Muscle layer of colon (tissue), 2 donors: ENCODE measurements around the gene SUV39H1.

Source experiments
- H3K27ac ChIP-seq: one replicate; pipeline ENCODE4 v1.7.0; 2013; ENCODE audit warnings: low read depth, mild to moderate bottlenecking, low read length, moderate library complexity
- H3K27me3 ChIP-seq, 2 donors: one replicate each; pipeline ENCODE4 v1.7.0; 2013; ENCODE audit warnings: low read length in 2 of 2, mild to moderate bottlenecking in 2 of 2; ENCODE audit not compliant: insufficient read depth in 2 of 2, control insufficient read depth in 1 of 2
- H3K36me3 ChIP-seq: one replicate; pipeline ENCODE4 v1.7.0; 2013; ENCODE audit warnings: mild to moderate bottlenecking, low read length; ENCODE audit not compliant: insufficient read depth
- H3K4me1 ChIP-seq: one replicate; pipeline ENCODE4 v1.7.0; 2013; ENCODE audit warnings: mild to moderate bottlenecking, low read length; ENCODE audit not compliant: insufficient read depth
- H3K4me3 ChIP-seq, 2 donors: one replicate each; pipeline ENCODE4 v1.7.0; 2013; ENCODE audit warnings: low read length in 2 of 2, low read depth in 1 of 2, mild to moderate bottlenecking in 1 of 2, moderate library complexity in 1 of 2
- H3K9ac ChIP-seq: one replicate; pipeline ENCODE4 v1.7.0; 2013; ENCODE audit warnings: low read length
- H3K9me3 ChIP-seq: one replicate; pipeline ENCODE4 v1.7.0; 2013; ENCODE audit warnings: mild to moderate bottlenecking, low read length
- donor health status: abdominal sarcoma.
- donor health status: Adenocarcinoma of cecum.

SUV39H1 gene

GRCh38 chrX:48703228-48703627 is 6.7 kb downstream of the SUV39H1 start:
- Histone ChIP-seq H3K9me3 (no peaks in the 10 kb centered on the region), H3K36me3 (peaks cover 25% of the 10 kb centered on the region), H3K27me3 (no peaks in the 10 kb centered on the region)

DNA sequence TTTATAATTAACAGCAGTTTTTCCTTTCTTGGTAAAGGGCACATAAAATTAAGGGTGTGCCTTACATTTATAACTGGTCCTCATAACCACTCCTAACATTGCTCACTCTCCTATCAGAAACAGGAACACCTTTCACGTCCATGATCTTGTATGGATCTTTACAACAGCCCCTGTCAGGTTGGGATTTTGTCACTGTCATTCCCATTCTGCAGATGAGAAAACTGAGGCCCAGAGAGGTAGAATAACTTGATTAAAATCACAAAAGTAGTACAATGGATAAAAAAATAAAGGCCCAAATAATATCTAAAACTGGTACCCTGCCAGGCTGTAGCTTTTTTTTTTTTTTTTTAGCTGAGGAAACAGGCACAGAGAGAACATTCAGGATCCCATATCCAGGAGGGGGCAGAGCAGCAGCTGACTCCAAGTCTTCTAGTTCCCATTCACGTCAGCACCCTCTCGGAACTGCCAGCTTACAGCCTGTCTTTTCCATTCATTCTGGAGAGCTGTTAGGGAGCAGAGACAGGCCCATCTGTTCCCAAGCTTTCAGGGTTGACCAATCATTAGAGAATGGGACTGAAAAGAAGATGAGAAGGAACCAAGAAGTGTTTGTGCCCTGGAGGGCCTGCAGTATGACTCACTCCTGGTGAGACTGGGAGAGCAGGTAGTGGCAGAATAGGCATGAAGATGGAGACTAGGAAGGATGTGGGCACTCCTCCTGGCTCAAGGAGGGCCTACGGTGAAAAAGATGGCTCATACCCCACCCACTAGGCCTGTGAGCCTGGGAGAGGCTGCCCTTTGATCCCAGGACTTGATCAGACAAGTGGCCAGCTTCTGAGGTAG is 7.3 kb downstream of the SUV39H1 start:
- no peak overlapping the region for H3K9ac ChIP-seq
- H3K9me3 ChIP-seq = no peaks in the 10 kb centered on the region
- H3K27me3 ChIP-seq = no peaks in the 10 kb centered on the region
- no peaks in the 10 kb centered on the region for H3K4me1 ChIP-seq
- H3K36me3 ChIP-seq = peaks cover 25% of the 10 kb centered on the region
- H3K27ac ChIP-seq = no peak overlapping the region
- no peak overlapping the region for H3K4me3 ChIP-seq

More at GRCh38 chrX:48703228-48703627, 6.7 kb downstream of the SUV39H1 start:
- Histone ChIP-seq H3K27ac (no peak overlapping the region), H3K4me1 (no peaks in the 10 kb centered on the region), H3K4me3 (no peak overlapping the region), H3K9ac (no peak overlapping the region)

DNA sequence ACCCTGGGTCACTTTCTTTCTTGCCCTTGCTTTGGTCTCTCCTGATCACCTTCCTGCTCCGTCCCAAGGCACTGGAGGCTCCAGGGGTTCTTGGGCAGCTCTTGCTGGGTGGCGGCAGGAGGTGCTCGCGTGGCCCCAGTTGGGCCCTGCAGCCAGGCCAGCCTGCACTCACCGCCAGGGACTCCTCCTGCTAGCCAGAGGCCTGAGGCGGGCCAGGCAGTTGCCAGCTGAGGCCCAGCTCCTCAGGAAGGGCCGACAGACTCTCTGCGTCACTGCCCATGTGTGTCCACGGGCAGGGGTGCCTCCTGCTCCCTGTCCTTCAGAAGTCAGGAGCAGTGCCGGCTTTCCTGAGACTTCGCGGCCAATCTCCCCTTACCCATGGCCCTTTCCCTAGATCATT is 9.3 kb downstream of the SUV39H1 start:
- Histone ChIP-seq H3K27ac (no peak overlapping the region), H3K4me3 (no peak overlapping the region), H3K4me1 (no peaks in the 10 kb centered on the region), H3K9me3 (no peaks in the 10 kb centered on the region), H3K27me3 (no peaks in the 10 kb centered on the region), H3K9ac (no peak overlapping the region), H3K36me3 (peaks cover 16% of the 10 kb centered on the region)

DNA sequence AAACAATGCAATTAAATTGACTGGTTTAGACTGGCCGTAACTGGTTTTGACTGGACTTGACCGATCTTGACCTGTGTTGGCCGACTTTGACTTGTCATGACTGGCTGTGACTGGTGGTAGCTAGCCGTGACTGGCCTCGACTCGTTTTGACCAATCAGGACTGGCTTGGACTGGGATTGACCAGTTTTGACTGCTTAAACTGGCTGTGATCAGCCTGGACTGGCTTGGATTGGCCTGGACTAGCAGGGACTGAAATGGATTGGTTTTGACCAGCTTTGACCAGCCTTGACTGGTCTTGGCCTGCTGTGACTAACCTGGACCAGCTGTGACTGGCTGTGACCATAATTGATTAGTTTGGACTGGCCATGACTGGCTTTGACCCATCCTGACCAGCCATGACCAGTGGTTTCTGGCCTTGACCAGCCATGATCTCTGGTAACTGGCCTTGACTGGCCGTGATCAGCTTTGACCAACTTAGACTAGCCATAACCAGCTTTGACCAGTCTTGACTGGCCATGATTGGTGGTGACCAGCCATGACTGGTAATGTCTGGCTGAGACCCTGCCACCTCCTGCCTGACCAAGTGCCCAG is 13.1 kb downstream of the SUV39H1 start:
- H3K27me3 ChIP-seq = no peaks in the 10 kb centered on the region
- no peak overlapping the region for H3K27ac ChIP-seq
- H3K9ac ChIP-seq = no peak overlapping the region
- no peaks in the 10 kb centered on the region for H3K9me3 ChIP-seq
- no peaks in the 10 kb centered on the region for H3K36me3 ChIP-seq
- H3K4me3 ChIP-seq = no peak overlapping the region
- no peaks in the 10 kb centered on the region for H3K4me1 ChIP-seq

DNA sequence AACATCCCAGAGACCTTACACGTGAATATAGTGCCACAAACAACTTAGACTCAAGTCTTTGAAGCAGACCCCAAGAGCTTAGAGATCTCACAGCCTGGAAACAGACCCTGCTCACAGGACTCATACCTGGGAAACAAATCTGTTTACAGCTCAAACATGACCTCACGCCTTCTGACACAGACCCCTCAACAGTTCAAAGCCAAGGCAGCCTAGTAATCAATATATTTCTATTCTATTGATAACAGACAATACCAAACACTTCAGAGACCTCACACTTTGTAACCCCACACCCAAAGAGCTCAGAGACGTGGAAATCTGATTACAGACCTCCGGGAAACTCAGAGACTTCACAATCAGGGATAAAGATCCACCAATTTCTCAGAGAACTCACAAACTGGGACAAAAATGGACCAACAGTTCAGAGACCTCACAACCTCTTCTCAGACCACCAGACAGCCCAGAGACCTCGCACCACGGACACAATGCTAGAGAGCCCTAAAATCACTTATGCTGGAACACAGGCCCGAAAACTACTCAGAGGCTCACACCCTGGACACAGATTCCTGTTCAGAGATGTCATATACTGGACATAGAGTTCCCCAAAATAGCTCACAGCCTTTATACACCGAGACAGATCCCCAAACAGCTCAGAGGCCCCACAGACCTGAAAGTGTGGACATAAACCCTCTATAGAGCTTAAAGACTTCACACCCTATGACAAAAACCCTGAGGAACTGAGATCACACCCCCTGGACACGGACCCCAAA is 14.8 kb downstream of the SUV39H1 start:
- no peak overlapping the region for H3K4me3 ChIP-seq
- no peak overlapping the region for H3K27ac ChIP-seq
- H3K36me3 ChIP-seq = no peaks in the 10 kb centered on the region
- H3K9ac ChIP-seq = no peak overlapping the region
- H3K9me3 ChIP-seq = no peaks in the 10 kb centered on the region
- no peaks in the 10 kb centered on the region for H3K4me1 ChIP-seq
- H3K27me3 ChIP-seq = no peaks in the 10 kb centered on the region

DNA sequence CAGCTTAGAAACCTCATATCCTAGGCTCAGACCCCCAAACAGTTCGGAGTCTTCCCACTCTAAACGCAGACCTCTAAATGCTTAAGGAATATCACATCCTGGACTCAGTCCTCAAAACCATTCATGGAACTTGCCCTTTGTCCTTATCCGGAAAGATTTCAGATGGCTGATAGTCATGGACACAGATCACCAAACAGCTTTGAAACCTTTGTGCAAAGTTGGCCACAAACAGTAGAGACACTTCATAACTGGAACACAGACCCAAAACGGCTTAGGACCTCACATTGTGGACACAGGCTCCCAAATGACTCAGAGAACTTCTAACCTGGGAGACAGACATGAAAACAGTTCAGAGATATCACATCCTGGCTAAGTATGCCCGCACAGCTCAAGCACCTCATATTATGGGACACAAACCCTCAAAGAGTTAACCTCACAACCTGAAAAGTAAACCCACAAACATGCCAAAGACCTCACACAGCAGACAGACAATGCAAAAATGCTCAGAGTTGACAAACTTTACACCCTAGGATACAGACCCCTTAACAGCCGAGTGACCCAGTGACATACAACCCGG is 15.5 kb downstream of the SUV39H1 start:
- H3K9ac ChIP-seq = no peak overlapping the region
- H3K27me3 ChIP-seq = no peaks in the 10 kb centered on the region
- no peak overlapping the region for H3K27ac ChIP-seq
- no peaks in the 10 kb centered on the region for H3K9me3 ChIP-seq
- no peaks in the 10 kb centered on the region for H3K4me1 ChIP-seq
- no peak overlapping the region for H3K4me3 ChIP-seq
- H3K36me3 ChIP-seq = no peaks in the 10 kb centered on the region

DNA sequence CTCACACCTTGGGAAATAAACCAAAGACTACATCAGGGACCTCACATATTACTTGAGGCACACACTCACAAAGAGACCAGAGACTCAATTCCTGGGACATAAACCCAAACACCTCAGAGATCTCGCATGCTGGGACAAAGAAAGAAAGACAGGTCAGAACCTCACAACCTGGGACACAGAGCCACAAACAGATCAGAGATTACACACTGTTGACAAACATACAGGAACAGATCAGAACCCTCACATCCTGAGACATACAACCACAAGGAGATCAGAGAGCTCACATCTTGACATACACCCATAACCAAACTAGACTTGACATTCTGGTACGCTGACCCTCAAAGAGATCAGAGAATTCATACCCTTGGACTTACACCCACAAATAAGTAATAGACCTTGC is 17.3 kb downstream of the SUV39H1 start:
- Histone ChIP-seq H3K4me3 (no peak overlapping the region), H3K4me1 (no peaks in the 10 kb centered on the region), H3K9ac (no peak overlapping the region), H3K9me3 (no peaks in the 10 kb centered on the region), H3K36me3 (no peaks in the 10 kb centered on the region), H3K27me3 (no peaks in the 10 kb centered on the region), H3K27ac (no peak overlapping the region)

DNA sequence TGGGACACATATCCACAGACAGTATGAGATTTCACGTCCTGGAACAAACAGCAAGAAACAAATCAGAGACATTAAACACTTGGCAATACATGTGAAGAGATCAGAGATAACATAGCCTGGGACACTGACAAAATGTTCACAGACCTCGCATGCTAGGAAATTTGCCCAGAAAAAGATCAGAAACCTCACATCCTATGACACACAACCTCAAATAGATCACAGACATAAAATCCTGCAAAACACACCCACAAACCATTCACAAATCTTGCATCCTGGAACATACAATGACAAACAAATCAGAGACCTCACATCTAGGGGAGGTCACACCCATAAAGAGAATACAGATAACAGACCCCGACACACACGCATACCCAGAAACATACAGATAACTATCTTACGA is 18.0 kb downstream of the SUV39H1 start:
- no peak overlapping the region for H3K4me3 ChIP-seq
- H3K4me1 ChIP-seq = no peaks in the 10 kb centered on the region
- no peaks in the 10 kb centered on the region for H3K9me3 ChIP-seq
- H3K27me3 ChIP-seq = no peaks in the 10 kb centered on the region
- H3K27ac ChIP-seq = no peak overlapping the region
- H3K36me3 ChIP-seq = no peaks in the 10 kb centered on the region
- H3K9ac ChIP-seq = no peak overlapping the region

DNA sequence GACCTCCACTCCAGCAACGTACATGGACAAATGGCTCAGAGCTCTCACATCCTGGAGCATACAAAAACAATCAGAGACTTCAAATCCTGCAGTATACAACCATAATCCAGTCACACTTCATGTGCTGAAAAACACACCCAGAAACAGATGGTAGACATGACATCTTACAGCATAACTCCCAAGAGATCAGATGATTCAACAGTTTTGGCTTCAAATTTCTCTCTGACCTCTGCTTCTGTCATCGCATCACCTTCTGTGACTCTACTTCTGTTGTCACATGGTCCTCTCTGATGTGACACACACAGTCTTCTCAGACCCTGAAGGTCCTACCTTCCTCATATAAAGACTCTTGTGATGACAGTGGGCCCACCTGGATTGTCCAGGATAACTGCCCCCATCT is 18.5 kb downstream of the SUV39H1 start:
- Histone ChIP-seq H3K4me1 (no peaks in the 10 kb centered on the region), H3K4me3 (no peak overlapping the region), H3K9ac (no peak overlapping the region)

DNA sequence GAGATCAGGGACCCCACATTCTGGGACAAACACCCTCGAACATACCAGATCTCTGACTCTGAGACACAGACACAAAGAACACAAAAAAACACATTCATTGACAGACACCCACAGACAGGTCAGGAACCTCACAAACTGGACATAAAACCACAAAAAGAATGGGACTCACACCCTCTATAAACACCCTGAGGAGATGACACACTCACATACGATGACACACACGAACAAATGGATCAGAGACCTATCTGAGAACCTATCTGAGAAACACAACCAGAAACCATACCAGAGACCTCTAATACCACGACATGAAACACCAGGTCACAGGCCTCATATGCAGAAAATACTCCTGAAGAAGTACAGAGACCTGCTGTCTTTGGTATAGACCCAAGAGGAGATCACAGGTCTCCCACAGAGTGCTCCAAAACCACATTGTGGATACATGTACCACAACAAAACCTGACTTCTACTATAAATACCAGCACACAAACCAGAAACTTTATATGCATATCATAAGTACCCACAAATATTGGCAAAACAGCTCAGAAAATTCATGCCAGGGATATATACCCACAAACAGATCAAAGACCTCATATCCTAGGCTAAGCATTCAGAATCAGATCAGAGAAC is 19.5 kb downstream of the SUV39H1 start:
- Histone ChIP-seq H3K4me1 (no peaks in the 10 kb centered on the region), H3K36me3 (no peaks in the 10 kb centered on the region), H3K4me3 (no peak overlapping the region), H3K27me3 (no peaks in the 10 kb centered on the region), H3K9me3 (no peaks in the 10 kb centered on the region), H3K9ac (no peak overlapping the region), H3K27ac (no peak overlapping the region)

More for the DNA sequence above, 18.5 kb downstream of the SUV39H1 start:
- no peaks in the 10 kb centered on the region for H3K36me3 ChIP-seq
- no peak overlapping the region for H3K27ac ChIP-seq
- no peaks in the 10 kb centered on the region for H3K9me3 ChIP-seq
- H3K27me3 ChIP-seq = no peaks in the 10 kb centered on the region

- Histone ChIP-seq H3K9ac (no peak overlapping the region), H3K4me1 (no peaks in the 10 kb centered on the region), H3K36me3 (no peaks in the 10 kb centered on the region), H3K27ac (no peak overlapping the region), H3K9me3 (no peaks in the 10 kb centered on the region), H3K27me3 (no peaks in the 10 kb centered on the region), H3K4me3 (no peak overlapping the region)
These were observed 23.4 kb downstream of the SUV39H1 start for GRCh38 chrX:48719958-48720357.
